BLaER1 treated with 17β-estradiol and CSF1 and Interleukin-3, amounts not matched to agents 10 nM and 100 nM (cell line): ENCODE measurements around the gene GRAP2.
A peak's percentile ranks its signal among the peaks of the same experiment; 100 is the strongest.

Experiments used
- H3K27ac ChIP-seq, 11 experiments: shearing (Covaris generic); formaldehyde crosslinking; 2 replicates each; pipeline ENCODE4 v1.8.1; 2022
- H3K27me3 ChIP-seq, 11 experiments: shearing (Covaris generic); formaldehyde crosslinking; 2 replicates each; pipeline ENCODE4 v1.8.1; 2022
- H3K36me3 ChIP-seq, 11 experiments: shearing (Covaris generic); formaldehyde crosslinking; 2 replicates each; pipeline ENCODE4 v1.8.1; 2022
- H3K4me1 ChIP-seq, 10 experiments: shearing (Covaris generic); formaldehyde crosslinking; 2 replicates each; pipeline ENCODE4 v1.8.1; 2022
- H3K4me2 ChIP-seq, 11 experiments: shearing (Covaris generic); formaldehyde crosslinking; 2 replicates each; pipeline ENCODE4 v1.8.1; 2022
- H3K4me3 ChIP-seq, 10 experiments: shearing (Covaris generic); formaldehyde crosslinking; 2 replicates each; pipeline ENCODE4 v1.8.1; 2022
- H3K9ac ChIP-seq, 11 experiments: shearing (Covaris generic); formaldehyde crosslinking; 2 replicates each; pipeline ENCODE4 v1.8.1; 2022
- H3K9me3 ChIP-seq, 11 experiments: shearing (Covaris generic); formaldehyde crosslinking; replicated peaks in 1 of 11; 2 replicates each; pipeline ENCODE4 v1.8.1; 2022
- H4K20me1 ChIP-seq, 11 experiments: shearing (Covaris generic); formaldehyde crosslinking; 2 replicates each; pipeline ENCODE4 v1.8.1; 2022
- Cebpa-rat ChIP-seq, 11 experiments: shearing (Covaris generic); IDR thresholded peaks; 2 replicates each; pipeline ENCODE4 v1.8.1; 2022

GRAP2 gene

DNA sequence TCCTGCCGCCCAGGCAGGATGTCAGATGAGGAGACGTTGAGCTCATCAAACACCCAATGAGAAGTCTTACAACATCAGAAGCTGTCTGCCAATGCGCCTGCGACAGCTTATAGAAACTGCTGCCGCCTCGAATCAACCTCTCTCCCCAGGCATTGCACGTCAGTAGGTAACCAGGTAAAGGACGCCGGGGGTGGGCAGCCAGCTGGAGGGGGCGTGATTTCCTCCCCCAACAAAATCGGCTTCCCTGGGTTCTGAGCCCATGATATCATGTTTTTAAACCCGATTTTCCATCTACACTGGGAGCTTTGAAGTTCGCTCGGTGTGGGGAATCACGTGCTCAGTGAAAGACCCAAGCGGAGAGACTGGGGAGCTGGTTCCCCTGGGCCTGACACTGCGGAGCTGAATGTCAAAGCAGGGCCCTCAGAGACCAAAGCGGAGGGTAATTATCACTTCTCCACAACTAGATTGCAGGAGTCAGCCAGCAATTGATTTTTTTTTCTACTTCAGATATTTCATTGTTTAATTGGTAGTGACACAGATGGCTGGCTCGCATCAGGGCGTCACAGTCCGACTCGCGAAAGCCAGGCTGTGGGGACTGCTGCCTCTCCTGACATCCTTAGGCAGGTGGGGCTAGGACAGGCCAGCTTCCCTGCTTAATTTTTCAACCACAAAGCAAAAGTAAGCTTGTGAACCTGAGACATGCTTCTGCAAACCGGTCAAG is 109.2 kb downstream of the GRAP2 start:
- no peaks in the 10 kb centered on the region for H4K20me1 ChIP-seq
- TF ChIP-seq Cebpa-rat (IDR thresholded peaks at IDR 0.05), result no peak
- H3K27ac ChIP-seq, result no peak overlapping the region
- H3K36me3 ChIP-seq, result no peaks in the 10 kb centered on the region
- H3K4me3 ChIP-seq, result no peak overlapping the region
- peak overlapping the region in 7 of 11 experiments; percentile 3 to 86 (median 72); a peak in 6 of 22 replicates for H3K4me2 ChIP-seq
- H3K9me3 ChIP-seq, result no peaks in the 10 kb centered on the region
- H3K27me3 ChIP-seq, result no peaks in the 10 kb centered on the region
- peaks cover 17 to 54% (median 46%) of the 10 kb centered on the region in 10 experiments for H3K4me1 ChIP-seq
- 0 out of 22 replicates have a peak overlapping the region, but pooled peaks of 1 of the 11 experiments have one; percentile 9 for H3K9ac ChIP-seq

DNA sequence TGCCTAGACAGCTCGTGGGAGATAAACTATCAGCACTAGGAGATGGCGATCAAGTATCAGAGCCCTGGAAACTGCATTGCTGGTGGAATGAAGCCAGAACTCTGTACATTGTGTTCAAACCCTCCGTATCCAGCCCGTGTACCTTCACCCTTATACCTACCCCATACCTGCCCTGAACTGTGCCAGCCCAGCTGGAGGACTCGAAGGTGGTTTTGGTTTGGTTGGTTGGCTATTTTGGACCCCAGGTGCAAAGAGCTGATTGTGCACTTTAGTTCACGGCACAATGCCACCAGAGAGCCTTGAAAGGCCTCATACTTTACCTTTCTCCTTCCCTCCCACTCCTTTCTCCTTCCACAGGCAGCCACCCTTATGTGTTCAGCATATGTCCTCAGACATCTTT is 109.9 kb downstream of the GRAP2 start:
- Histone ChIP-seq H3K4me2 (no peak overlapping the region), H3K9ac (no peak overlapping the region), H4K20me1 (no peaks in the 10 kb centered on the region), H3K9me3 (no peaks in the 10 kb centered on the region), H3K27ac (no peak overlapping the region), H3K27me3 (no peaks in the 10 kb centered on the region), H3K4me3 (no peak overlapping the region), H3K4me1 (peaks cover 17 to 47% (median 40%) of the 10 kb centered on the region in 10 experiments), H3K36me3 (no peaks in the 10 kb centered on the region)
- no peak for TF ChIP-seq Cebpa-rat (IDR thresholded peaks at IDR 0.05)

DNA sequence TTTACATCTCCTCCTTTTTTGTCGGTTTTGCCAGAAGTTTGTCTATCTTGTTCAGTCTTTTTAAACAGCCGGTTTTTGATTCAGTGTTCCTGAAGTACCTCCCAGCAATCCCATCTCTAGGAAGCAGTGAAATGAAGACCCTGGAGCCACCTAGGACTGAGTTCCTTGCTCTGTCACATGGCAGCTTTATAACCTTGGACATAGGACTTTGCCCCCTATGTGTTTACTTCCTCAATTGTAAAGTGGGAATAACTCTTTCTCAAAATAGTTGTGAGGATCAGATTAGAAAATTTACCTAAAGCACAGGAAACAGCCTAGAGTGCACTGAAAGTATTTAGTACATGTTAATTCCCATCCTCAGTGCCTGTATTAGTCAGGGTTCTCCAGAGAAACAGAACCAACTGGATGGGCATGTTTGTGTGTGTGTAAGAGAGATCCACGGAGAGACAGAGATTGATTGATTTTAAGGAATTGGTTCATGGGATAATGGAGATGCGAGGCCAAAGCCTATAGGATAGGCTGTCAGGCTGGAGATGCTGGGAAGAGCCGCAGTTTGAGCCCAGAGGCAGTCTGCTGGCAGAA is 113.9 kb downstream of the GRAP2 start:
- Histone ChIP-seq H3K9me3 (no peaks in the 10 kb centered on the region), H3K36me3 (no peaks in the 10 kb centered on the region), H4K20me1 (no peaks in the 10 kb centered on the region), H3K27me3 (no peaks in the 10 kb centered on the region), H3K4me2 (no peak overlapping the region), H3K27ac (no peak overlapping the region), H3K4me3 (no peak overlapping the region), H3K4me1 (peaks cover 0 to 10% (median 5%) of the 10 kb centered on the region in 10 experiments; a peak in 8 of 20 replicates), H3K9ac (no peak overlapping the region)
- TF ChIP-seq Cebpa-rat (IDR thresholded peaks at IDR 0.05), result no peak

DNA sequence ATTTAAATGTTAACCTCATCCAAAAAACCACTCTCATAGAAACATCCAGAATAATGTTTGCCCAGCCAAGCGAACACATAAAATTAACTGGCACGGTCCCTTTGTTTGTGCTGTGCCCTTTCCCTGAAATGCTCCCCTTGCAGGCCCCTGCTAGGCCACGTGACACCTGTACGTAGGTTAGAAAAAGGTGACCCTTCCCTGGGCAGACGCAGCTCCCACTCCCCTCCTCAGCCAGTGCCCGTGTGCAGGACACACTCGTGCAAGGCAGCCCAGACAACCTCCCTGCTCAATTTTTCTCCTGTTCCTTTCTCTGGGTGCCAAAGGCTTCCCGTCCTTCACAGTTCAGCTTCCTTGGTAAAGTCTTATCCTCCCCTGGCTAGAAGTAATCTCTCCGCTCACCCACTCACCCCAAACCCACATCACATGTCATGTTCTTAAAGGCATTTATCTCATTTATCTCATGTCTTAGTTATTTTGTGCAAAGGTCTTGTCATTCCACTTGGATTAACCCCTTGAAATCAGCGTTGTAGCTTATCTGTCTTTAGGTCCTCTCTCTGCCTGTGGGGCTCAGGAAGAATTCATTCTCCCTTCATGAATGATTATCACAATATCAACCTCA is 114.6 kb downstream of the GRAP2 start:
- H3K4me1 ChIP-seq, result peaks cover 0 to 3% (median 0%) of the 10 kb centered on the region in 10 experiments; a peak in 2 of 20 replicates
- H3K4me3 ChIP-seq, result no peak overlapping the region
- H3K36me3 ChIP-seq, result no peaks in the 10 kb centered on the region
- no peaks in the 10 kb centered on the region for H3K27me3 ChIP-seq
- H3K9ac ChIP-seq, result no peak overlapping the region
- H3K9me3 ChIP-seq, result no peaks in the 10 kb centered on the region
- no peaks in the 10 kb centered on the region for H4K20me1 ChIP-seq
- no peak for TF ChIP-seq Cebpa-rat (IDR thresholded peaks at IDR 0.05)
- no peak overlapping the region for H3K4me2 ChIP-seq
- H3K27ac ChIP-seq, result no peak overlapping the region

DNA sequence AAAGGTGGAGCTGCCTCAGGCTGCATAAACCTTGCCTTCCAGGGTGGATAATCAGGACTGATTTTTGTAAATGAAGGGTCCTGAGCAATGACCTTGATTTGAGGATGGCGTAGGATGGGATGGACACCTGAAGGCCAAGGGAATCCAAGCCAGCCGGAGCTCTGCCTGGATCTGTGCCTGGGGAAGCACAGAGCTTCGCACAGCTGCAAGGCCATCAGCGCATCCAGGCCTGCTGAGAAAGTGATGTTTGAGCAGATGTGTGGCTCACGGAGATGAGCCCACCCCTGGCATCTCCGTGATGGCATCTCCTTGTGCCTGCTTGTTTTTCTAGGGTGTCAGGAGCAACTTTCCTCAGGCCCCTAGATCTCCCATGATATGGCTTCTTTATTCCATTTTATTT is 117.2 kb downstream of the GRAP2 start:
- peaks cover 0 to 19% (median 4%) of the 10 kb centered on the region in 10 experiments; a peak in 14 of 20 replicates for H3K4me1 ChIP-seq
- no peak overlapping the region for H3K27ac ChIP-seq
- no peaks in the 10 kb centered on the region for H4K20me1 ChIP-seq
- no peak overlapping the region for H3K4me3 ChIP-seq
- H3K27me3 ChIP-seq, result no peaks in the 10 kb centered on the region
- no peaks in the 10 kb centered on the region for H3K9me3 ChIP-seq
- H3K36me3 ChIP-seq, result no peaks in the 10 kb centered on the region
- H3K4me2 ChIP-seq, result no peak overlapping the region
- H3K9ac ChIP-seq, result no peak overlapping the region
- no peak for TF ChIP-seq Cebpa-rat (IDR thresholded peaks at IDR 0.05)

DNA sequence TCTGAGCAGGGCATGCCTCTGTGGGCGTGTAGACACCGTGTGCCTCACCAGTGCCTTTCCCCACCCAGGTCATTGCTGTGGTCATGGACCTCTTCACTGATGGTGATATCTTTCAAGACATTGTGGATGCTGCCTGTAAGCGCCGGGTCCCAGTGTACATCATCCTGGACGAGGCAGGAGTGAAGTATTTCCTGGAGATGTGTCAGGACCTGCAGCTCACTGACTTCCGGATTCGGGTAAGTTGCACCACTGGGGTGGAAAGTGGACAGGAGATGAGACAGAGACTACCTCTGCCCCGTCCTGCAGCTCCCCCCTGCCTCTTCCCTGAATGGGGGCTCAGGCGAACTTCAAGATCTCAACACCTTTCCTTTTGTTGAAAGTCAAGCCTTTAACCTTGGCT is 118.2 kb downstream of the GRAP2 start:
- no peaks in the 10 kb centered on the region for H3K27me3 ChIP-seq
- no peak for TF ChIP-seq Cebpa-rat (IDR thresholded peaks at IDR 0.05)
- no peak overlapping the region for H3K27ac ChIP-seq
- H3K4me1 ChIP-seq, result peaks cover 0 to 28% (median 13%) of the 10 kb centered on the region in 10 experiments; a peak in 15 of 20 replicates
- no peak overlapping the region for H3K4me3 ChIP-seq
- no peaks in the 10 kb centered on the region for H3K36me3 ChIP-seq
- no peaks in the 10 kb centered on the region for H4K20me1 ChIP-seq
- H3K9ac ChIP-seq, result no peak overlapping the region
- no peaks in the 10 kb centered on the region for H3K9me3 ChIP-seq
- no peak overlapping the region for H3K4me2 ChIP-seq

DNA sequence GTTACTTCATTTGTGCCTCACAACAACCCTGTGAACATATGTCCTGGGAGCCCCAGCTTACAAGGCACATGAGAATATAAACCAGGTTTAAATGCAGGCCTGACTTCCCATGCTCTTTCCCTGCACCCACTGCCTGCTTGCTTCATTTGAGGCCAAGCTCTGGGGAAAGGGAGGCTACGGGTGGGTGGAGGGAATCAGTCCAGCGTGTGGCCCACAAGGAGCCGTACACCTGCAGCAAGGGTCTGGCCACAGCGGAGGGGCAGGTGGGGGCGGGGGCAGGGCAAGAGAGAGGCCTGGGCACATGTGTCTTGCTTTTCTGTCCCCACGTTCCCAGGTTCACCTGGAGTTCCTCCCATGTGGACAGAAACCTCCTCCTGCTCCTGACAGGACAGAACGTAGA is 120.1 kb downstream of the GRAP2 start:
- H3K36me3 ChIP-seq, result no peaks in the 10 kb centered on the region
- no peaks in the 10 kb centered on the region for H3K9me3 ChIP-seq
- TF ChIP-seq Cebpa-rat (IDR thresholded peaks at IDR 0.05), result no peak
- peaks cover 0 to 4% (median 0%) of the 10 kb centered on the region in 11 experiments; a peak in 1 of 22 replicates for H4K20me1 ChIP-seq
- H3K9ac ChIP-seq, result no peak overlapping the region
- H3K4me1 ChIP-seq, result peaks cover 0 to 47% (median 31%) of the 10 kb centered on the region in 10 experiments; a peak in 16 of 20 replicates
- no peak overlapping the region for H3K27ac ChIP-seq
- H3K27me3 ChIP-seq, result no peaks in the 10 kb centered on the region
- no peak overlapping the region for H3K4me2 ChIP-seq
- H3K4me3 ChIP-seq, result no peak overlapping the region

DNA sequence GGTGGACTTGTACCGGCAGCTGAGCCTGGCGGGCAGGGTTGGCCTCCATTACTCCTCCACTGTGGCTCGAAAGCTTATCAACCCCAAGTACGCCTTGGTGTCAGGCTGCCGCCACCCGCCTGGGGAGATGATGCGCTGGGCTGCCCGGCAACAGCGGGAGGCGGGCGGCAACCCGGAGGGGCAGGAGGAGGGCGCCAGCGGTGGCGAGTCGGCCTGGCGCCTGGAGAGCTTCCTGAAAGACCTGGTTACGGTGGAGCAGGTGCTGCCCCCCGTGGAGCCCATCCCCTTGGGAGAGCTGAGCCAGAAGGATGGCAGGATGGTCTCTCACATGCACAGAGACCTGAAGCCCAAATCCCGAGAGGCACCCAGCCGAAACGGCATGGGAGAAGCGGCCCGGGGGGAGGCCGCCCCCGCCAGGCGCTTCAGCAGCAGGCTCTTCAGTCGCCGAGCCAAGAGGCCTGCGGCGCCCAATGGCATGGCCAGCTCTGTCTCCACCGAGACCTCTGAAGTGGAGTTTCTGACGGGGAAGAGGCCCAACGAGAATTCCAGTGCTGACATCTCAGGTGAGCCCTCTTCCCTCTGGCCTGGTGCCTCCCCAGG is 120.6 kb downstream of the GRAP2 start:
- Histone ChIP-seq H3K4me1 (peaks cover 0 to 52% (median 37%) of the 10 kb centered on the region in 10 experiments; a peak in 17 of 20 replicates), H3K36me3 (no peaks in the 10 kb centered on the region), H3K4me3 (no peak overlapping the region), H3K27ac (no peak overlapping the region), H4K20me1 (peaks cover 0 to 4% (median 0%) of the 10 kb centered on the region in 11 experiments; a peak in 1 of 22 replicates), H3K4me2 (no peak overlapping the region), H3K9ac (no peak overlapping the region), H3K9me3 (no peaks in the 10 kb centered on the region), H3K27me3 (no peaks in the 10 kb centered on the region)
- no peak for TF ChIP-seq Cebpa-rat (IDR thresholded peaks at IDR 0.05)
